ENCODE measurements around the gene EIF1B. TPM values are rescaled to one million over a fixed set of nuclear protein-coding genes. Genes with fewer than 3 reads are reported as not detected.

The EIF1B gene
- total RNA-seq, 6 experiments from 2014 or later = 11.1 to 26.2 (median 20.5) TPM

DNA sequence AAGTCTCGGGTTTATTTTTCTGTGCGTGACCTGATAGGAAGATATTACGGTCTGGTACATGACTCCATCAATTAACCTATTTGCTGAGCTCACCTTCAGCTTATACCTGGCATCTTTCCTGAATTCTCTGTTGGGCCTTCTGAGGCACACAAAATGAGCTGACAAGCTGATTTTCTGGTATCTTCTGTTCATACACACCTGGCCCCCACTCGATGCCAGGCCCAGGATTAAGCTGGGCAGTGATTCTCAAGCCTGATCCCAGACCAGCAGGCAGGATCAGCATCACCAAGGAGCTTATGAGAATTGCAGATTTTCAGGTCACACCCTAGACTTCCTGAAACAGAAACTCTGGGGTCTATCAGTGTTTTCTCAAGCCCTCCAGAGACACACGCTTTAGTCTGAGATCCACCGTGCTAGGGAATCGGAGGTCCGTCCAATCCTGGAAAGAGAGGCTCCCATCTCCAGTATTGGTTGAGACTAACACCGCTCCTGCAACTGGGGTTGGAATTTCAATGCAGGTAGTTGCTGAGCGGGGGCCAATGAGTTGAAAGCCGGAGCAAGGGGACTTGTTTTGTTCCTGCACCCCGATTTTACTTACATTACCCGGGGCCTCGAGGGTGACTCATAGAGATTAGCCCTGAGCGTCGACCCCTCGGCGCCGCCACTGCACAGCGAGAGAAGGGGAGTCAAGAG lies 636 bp upstream of the EIF1B start:
- Histone ChIP-seq H3K36me3 (peaks cover 0 to 28% (median 10%) of the 10 kb centered on the region in 4 donors), H3K4me1 (peaks cover 0 to 9% (median 4%) of the 10 kb centered on the region in 4 donors), H3K4me3 (peak overlapping the region; percentile 87 to 91 (median 90)), H3K9me3 (no peaks in the 10 kb centered on the region), H3K27ac (peak overlapping the region; percentile 71 to 89 (median 71)), H3K27me3 (no peaks in the 10 kb centered on the region)
- no peak for TF ChIP-seq POLR2A (IDR thresholded peaks at IDR 0.05)
- no peak for TF ChIP-seq CTCF (IDR thresholded peaks at IDR 0.05)
- ATAC-seq (peak; percentile 5 to 43 (median 6)), DNase-seq (no peak)
- intact Hi-C loops (cut with DNase I) = no loop called here
- WGBS (ENCODE audit: insufficient coverage, low coverage, low lambda C conversion rate, missing lambda C conversion rate) = 41% methylated on average over 7 of the region's 20 CpGs

DNA sequence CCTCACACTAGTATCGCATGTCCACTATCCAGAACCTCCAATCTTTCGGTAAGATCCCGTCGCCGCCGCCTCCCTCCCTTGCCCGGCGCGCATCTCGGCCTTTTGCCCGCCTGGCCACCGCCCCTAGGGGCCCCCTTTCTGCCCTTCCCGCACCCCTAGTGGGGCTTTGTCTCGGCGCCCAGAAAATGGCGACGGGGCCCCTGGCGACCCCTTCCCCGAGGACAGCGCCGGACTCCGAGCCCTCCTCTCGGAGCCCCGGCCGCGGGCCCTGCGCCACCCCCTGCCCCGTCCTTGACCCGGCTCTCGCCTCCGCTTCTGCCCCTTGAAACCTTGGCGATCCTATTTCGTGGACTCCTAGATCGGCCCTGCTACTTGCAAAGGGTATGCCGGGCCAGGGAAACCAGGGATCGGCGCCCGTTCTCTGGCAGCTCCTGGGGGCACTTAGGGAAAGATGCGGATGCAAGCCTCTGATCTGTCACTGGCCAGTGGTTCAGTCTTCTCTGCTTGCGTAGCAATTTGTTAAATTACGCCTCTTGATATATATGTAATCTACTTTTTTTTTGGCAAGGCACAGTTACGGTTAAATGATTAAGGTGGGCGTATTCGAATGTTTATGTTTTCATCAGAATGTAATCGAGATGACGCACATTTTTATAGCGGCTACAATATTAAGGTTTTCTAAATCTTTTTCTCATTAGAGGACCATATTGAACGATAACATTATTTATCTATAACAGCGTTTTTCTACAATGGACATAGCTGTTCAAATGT lies 603 bp downstream of the EIF1B start:
- intact Hi-C loops (cut with DNase I) = loop anchor here in 1 of 2 donors (10.0 kb wide), 1 partner anchor 115 kb away; no protein-coding TSS in a partner anchor
- peaks cover 0 to 28% (median 12%) of the 10 kb centered on the region in 4 donors for H3K36me3 ChIP-seq

DNA sequence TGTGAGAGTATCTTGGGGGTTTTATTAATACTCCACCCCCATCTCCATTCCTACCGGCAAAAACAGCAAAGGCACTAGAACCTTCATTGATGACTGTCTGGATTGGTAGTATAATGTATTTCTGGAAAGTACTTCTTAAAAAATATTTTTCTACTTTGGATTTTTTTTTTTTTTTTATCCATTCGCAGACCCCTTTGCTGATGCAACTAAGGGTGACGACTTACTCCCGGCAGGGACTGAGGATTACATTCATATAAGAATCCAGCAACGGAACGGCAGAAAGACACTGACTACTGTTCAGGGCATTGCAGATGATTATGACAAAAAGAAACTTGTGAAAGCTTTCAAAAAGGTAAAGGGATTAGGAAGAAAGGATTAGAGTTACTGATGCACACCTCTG lies 1.2 kb downstream of the EIF1B start:
- peak overlapping the region; percentile 87 to 91 (median 90) for H3K4me3 ChIP-seq
- ATAC-seq (no peak), DNase-seq (no peak)
- peak overlapping the region; percentile 82 to 89 (median 89) for H3K27ac ChIP-seq
- H3K36me3 ChIP-seq = peaks cover 0 to 28% (median 12%) of the 10 kb centered on the region in 4 donors
- H3K27me3 ChIP-seq = no peaks in the 10 kb centered on the region
- H3K9me3 ChIP-seq = no peaks in the 10 kb centered on the region
- intact Hi-C loops (cut with DNase I) = loop anchor here in 1 of 2 donors (10.0 kb wide), 1 partner anchor 116 kb away; no protein-coding TSS in a partner anchor
- WGBS (ENCODE audit: insufficient coverage, low coverage, low lambda C conversion rate, missing lambda C conversion rate) = 7% methylated on average over 6 of the region's 6 CpGs
- peaks cover 0 to 18% (median 4%) of the 10 kb centered on the region in 4 donors for H3K4me1 ChIP-seq
- TF ChIP-seq POLR2A (IDR thresholded peaks at IDR 0.05) (no peak), CTCF (IDR thresholded peaks at IDR 0.05) (no peak)

More for the DNA sequence above, 603 bp downstream of the EIF1B start:
- ATAC-seq = peak; percentile 35 to 52 (median 47)
- H3K4me3 ChIP-seq = peak overlapping the region; percentile 87 to 91 (median 90)
- TF ChIP-seq POLR2A (IDR thresholded peaks at IDR 0.05) (no peak), CTCF (IDR thresholded peaks at IDR 0.05) (no peak)
- no peaks in the 10 kb centered on the region for H3K9me3 ChIP-seq
- H3K27me3 ChIP-seq = no peaks in the 10 kb centered on the region
- peak; percentile 63 to 79 (median 73) for DNase-seq
- H3K4me1 ChIP-seq = peaks cover 0 to 18% (median 4%) of the 10 kb centered on the region in 4 donors
- WGBS (ENCODE audit: insufficient coverage, low coverage, low lambda C conversion rate, missing lambda C conversion rate) = under 1% methylated on average over 24 of the region's 49 CpGs
- peak overlapping the region; percentile 82 to 89 (median 89) for H3K27ac ChIP-seq

DNA sequence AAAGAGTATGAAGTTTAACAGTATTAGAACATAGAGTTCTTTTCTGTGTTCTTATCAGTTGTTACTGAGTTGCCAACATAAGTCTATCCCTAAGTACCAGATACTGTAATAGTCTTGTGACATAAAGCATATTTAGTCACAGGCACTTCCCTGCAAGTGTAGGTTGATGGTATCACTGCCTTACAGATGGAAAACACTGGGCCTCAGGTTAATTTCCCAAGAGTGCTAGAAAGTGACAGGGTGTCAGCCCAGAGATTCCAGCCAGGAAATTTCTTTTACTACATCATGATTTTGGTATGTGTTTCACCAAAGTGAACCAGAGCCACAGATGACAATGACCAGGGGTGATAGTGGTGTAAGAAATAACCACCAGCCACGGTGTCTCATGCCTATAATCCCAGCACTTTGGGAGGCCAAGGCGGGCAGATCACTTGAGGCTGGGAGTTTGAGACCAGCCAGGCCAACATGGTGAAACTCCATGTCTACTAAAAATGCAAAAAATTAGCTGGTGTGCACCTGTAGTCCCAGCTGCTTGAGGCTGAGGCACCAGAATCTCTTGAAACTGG lies 3.2 kb downstream of the EIF1B start:
- ATAC-seq = no peak
- no peak overlapping the region for H3K4me3 ChIP-seq
- no peaks in the 10 kb centered on the region for H3K9me3 ChIP-seq
- intact Hi-C loops (cut with DNase I) = loop anchor here in 1 of 2 donors (10.0 kb wide), 1 partner anchor 118 kb away; no protein-coding TSS in a partner anchor
- no peak for DNase-seq
- no peaks in the 10 kb centered on the region for H3K27me3 ChIP-seq
- H3K36me3 ChIP-seq = peaks cover 0 to 28% (median 12%) of the 10 kb centered on the region in 4 donors
- H3K4me1 ChIP-seq = peaks cover 0 to 18% (median 4%) of the 10 kb centered on the region in 4 donors
- WGBS (ENCODE audit: insufficient coverage, low coverage, low lambda C conversion rate, missing lambda C conversion rate) = no CpG with 5 or more reads among the region's 2 CpGs
- no peak overlapping the region for H3K27ac ChIP-seq
- TF ChIP-seq POLR2A (IDR thresholded peaks at IDR 0.05) (no peak), CTCF (IDR thresholded peaks at IDR 0.05) (no peak)
